ENCODE measurements around the gene FADS6.

DNA sequence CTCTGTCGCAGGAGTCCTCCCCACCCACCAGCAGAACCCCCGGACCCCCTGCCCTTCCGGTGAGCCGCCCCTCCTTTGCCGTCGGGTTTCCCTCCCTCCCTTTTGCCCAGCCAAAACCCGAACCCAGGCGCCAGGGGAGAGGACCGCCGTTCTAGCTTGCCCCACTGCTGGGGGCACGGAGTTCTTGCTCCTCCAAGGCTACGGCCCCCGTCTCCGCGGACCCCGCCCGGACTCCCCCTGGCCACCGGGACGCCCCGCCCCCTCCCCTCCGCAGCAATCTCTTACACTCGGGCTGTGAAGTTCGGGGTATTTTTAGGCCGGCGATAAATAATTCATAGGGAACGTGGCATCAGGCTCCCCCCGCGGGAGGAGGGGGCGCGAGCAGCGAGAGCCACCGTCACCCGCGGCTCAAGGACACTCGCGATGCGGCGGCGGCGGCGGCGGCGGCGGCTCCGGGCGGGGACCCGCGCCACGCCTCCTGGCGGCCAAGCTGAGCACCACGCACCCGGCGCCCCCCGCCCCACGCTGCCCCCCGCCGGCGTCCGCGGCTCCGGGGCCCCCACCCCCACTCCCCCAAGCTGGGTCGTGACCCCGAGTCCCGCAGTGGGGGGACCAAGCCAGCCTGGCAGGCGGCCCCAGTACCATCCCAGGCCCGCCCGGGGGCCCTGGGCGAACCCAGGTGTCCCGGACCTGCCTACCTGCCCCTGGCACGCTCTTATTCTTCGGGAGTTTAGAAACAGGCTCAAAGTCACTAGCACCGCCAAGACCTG, 33.8 kb downstream of the FADS6 start, which contains the start of gene GRIN2C:
- TF ChIP-seq, protein P1, sequence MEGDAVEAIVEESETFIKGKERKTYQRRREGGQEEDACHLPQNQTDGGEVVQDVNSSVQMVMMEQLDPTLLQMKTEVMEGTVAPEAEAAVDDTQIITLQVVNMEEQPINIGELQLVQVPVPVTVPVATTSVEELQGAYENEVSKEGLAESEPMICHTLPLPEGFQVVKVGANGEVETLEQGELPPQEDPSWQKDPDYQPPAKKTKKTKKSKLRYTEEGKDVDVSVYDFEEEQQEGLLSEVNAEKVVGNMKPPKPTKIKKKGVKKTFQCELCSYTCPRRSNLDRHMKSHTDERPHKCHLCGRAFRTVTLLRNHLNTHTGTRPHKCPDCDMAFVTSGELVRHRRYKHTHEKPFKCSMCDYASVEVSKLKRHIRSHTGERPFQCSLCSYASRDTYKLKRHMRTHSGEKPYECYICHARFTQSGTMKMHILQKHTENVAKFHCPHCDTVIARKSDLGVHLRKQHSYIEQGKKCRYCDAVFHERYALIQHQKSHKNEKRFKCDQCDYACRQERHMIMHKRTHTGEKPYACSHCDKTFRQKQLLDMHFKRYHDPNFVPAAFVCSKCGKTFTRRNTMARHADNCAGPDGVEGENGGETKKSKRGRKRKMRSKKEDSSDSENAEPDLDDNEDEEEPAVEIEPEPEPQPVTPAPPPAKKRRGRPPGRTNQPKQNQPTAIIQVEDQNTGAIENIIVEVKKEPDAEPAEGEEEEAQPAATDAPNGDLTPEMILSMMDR (IDR thresholded peaks at IDR 0.05): no peak
- no peak for TF ChIP-seq POLR2A (IDR thresholded peaks at IDR 0.05)
